ENCODE data around the gene SEMG2. TPM values are rescaled to one million over a fixed set of nuclear protein-coding genes. Genes with fewer than 3 reads are reported as not detected.
A peak's percentile ranks its signal among the peaks of the same experiment; 100 is the strongest.

The SEMG2 gene
- total RNA-seq, 1 donor from 2014 or later: not detected

GRCh38 chr20:45247865-45248264, 26.7 kb downstream of the SEMG2 start:
- no peak for TF ChIP-seq CTCF (IDR thresholded peaks at IDR 0.05)
- no peak overlapping the region for H3K27ac ChIP-seq
- no peak overlapping the region for H3K4me3 ChIP-seq
- peak; percentile 61 for ATAC-seq
- DNase-seq: no peak
- H3K36me3 ChIP-seq: no peaks in the 10 kb centered on the region
- H3K9me3 ChIP-seq: no peaks in the 10 kb centered on the region
- H3K27me3 ChIP-seq: peaks cover 9% of the 10 kb centered on the region
- intact Hi-C loops (cut with DNase I): no loop called here
- H3K4me1 ChIP-seq: peaks cover 4% of the 10 kb centered on the region

- H3K27ac ChIP-seq: no peak overlapping the region
- ATAC-seq (no peak), DNase-seq (no peak)
- intact Hi-C loops (cut with DNase I): no loop called here
- H3K4me1 ChIP-seq: peaks cover 4% of the 10 kb centered on the region
- no peak for TF ChIP-seq CTCF (IDR thresholded peaks at IDR 0.05)
- no peaks in the 10 kb centered on the region for H3K9me3 ChIP-seq
- H3K36me3 ChIP-seq: no peaks in the 10 kb centered on the region
- no peak overlapping the region for H3K4me3 ChIP-seq
- peaks cover 9% of the 10 kb centered on the region for H3K27me3 ChIP-seq
Observed at GRCh38 chr20:45248609-45249008, 27.4 kb downstream of the SEMG2 start.

GRCh38 chr20:45251884-45252560, 30.8 kb downstream of the SEMG2 start:
- Histone ChIP-seq H3K9me3 (no peaks in the 10 kb centered on the region), H3K4me3 (peak overlapping the region; percentile 48), H3K4me1 (peaks cover 6% of the 10 kb centered on the region), H3K27ac (no peak overlapping the region), H3K27me3 (no peaks in the 10 kb centered on the region), H3K36me3 (no peaks in the 10 kb centered on the region)
- intact Hi-C loops (cut with DNase I): no loop called here
- DNase-seq: no peak
- no peak for TF ChIP-seq CTCF (IDR thresholded peaks at IDR 0.05)
- no peak for ATAC-seq

- Histone ChIP-seq H3K9me3 (no peaks in the 10 kb centered on the region), H3K27ac (peak overlapping the region; percentile 48), H3K36me3 (no peaks in the 10 kb centered on the region), H3K4me3 (peak overlapping the region; percentile 48), H3K27me3 (no peaks in the 10 kb centered on the region), H3K4me1 (peaks cover 6% of the 10 kb centered on the region)
- TF ChIP-seq CTCF (IDR thresholded peaks at IDR 0.05): no peak
- intact Hi-C loops (cut with DNase I): no loop called here
- ATAC-seq: no peak
- no peak for DNase-seq
Observed at GRCh38 chr20:45253261-45253660, 32.1 kb downstream of the SEMG2 start.

- Histone ChIP-seq H3K9me3 (no peaks in the 10 kb centered on the region), H3K27ac (peak within 1 kb of the TSS; percentile 77), H3K4me3 (peak within 1 kb of the TSS; percentile 48), H3K27me3 (no peaks in the 10 kb centered on the region), H3K4me1 (peaks cover 6% of the 10 kb centered on the region), H3K36me3 (no peaks in the 10 kb centered on the region)
- no peak for TF ChIP-seq CTCF (IDR thresholded peaks at IDR 0.05)
- ATAC-seq: peak; percentile 90
- peak; percentile 73 for DNase-seq
- intact Hi-C loops (cut with DNase I): no loop called here
Observed at GRCh38 chr20:45254383-45255262, 33.5 kb downstream of the SEMG2 start, which contains the start of gene SLPI. SLPI (minus strand) TSS chr20:45254564; CDS start chr20:45254543, 21 bp downstream.
